Neuron (in vitro differentiated cells): Measurements from ENCODE around the gene WWP2.
"Not testable (repeated sequence)": the region's sequence is repeated elsewhere in the genome, so short reads cannot be mapped to it uniquely, and the experiment has no call there.

Experiments used
- H2AFZ ChIP-seq: one replicate; pipeline ENCODE4 v1.6.1; 2013; ENCODE audit warnings: low read depth, mild to moderate bottlenecking, inconsistent platforms, low read length, moderate library complexity
- H3K27me3 ChIP-seq: one replicate; pipeline ENCODE4 v1.6.1; 2013; ENCODE audit warnings: low read length; ENCODE audit not compliant: insufficient read depth
- H3K36me3 ChIP-seq: one replicate; pipeline ENCODE4 v1.6.1; 2013; ENCODE audit warnings: low read length; ENCODE audit not compliant: insufficient read depth
- H3K4me1 ChIP-seq: one replicate; pipeline ENCODE4 v1.6.1; 2013; ENCODE audit warnings: low read length; ENCODE audit not compliant: insufficient read depth
- H3K4me3 ChIP-seq: 2 replicates; pipeline ENCODE4 v1.5.1; 2013; ENCODE audit warnings: mild to moderate bottlenecking, low read length, moderate library complexity
- H3K9me3 ChIP-seq: one replicate; pipeline ENCODE4 v1.6.1; 2013; ENCODE audit warnings: low read length

WWP2 gene

GRCh38 chr16:69851491-69852240 is 89.5 kb downstream of the WWP2 start:
- no peaks in the 10 kb centered on the region for H3K4me1 ChIP-seq
- H2AFZ ChIP-seq, result no peak overlapping the region
- no peak overlapping the region for H3K4me3 ChIP-seq
- no peaks in the 10 kb centered on the region for H3K27me3 ChIP-seq
- peaks cover 2% of the 10 kb centered on the region for H3K36me3 ChIP-seq
- peaks cover 4% of the 10 kb centered on the region for H3K9me3 ChIP-seq

DNA sequence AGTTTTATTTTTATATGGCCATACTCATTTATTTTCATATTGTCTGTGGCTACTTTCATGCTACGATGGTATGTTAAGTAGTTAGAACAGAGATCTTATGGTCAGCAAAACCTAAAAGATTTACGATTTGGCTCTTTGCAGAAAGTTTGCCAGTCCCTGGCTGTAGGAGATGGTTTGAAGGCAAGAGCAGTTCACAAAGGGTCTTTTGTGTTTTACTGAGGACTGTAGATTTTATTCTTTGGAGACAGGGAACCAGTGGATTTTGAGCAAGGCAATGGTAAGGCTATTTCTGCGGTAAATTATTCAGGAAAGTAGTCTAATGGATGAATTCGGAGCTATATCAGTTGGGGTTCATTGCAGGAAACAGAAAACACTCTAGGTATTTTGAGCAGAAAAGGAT is 90.7 kb downstream of the WWP2 start:
- Histone ChIP-seq H3K27me3 (no peaks in the 10 kb centered on the region), H3K4me3 (no peak overlapping the region), H3K4me1 (no peaks in the 10 kb centered on the region), H3K36me3 (no peaks in the 10 kb centered on the region), H3K9me3 (peaks cover 4% of the 10 kb centered on the region), H2AFZ (no peak overlapping the region)

DNA sequence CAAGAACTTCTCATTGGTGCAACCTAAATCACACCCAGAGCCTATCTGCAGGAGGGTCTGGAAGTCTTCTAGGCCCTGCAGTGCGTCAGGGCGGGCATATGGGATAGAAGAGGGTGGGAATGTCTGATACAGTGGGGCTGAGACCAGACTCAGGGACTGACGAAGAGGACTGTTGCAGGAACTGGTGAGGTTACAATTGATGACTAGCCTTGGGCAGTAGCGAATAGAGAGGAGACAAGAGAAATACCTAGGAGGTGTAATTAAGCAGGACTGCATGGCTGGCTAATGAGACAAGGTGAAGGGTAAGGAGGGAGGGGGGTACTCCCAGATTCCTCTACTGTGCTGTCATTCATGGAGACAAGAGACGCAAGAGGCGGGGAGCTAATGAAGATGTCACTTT is 91.3 kb downstream of the WWP2 start:
- Histone ChIP-seq H3K36me3 (no peaks in the 10 kb centered on the region), H2AFZ (no peak overlapping the region), H3K9me3 (peaks cover 4% of the 10 kb centered on the region), H3K4me1 (no peaks in the 10 kb centered on the region), H3K27me3 (no peaks in the 10 kb centered on the region), H3K4me3 (no peak overlapping the region)

GRCh38 chr16:69854776-69855175 is 92.6 kb downstream of the WWP2 start:
- not testable (repeated sequence) for H3K9me3 ChIP-seq

GRCh38 chr16:69855592-69855991 is 93.5 kb downstream of the WWP2 start:
- Histone ChIP-seq H3K4me3 (no peak overlapping the region), H3K4me1 (no peaks in the 10 kb centered on the region), H3K9me3 (peaks cover 4% of the 10 kb centered on the region), H3K27me3 (no peaks in the 10 kb centered on the region), H3K36me3 (no peaks in the 10 kb centered on the region), H2AFZ (no peak overlapping the region)

More at GRCh38 chr16:69854776-69855175, 92.6 kb downstream of the WWP2 start:
- not testable (repeated sequence) for H3K36me3 ChIP-seq, H3K4me1 ChIP-seq, H3K27me3 ChIP-seq, H2AFZ ChIP-seq, H3K4me3 ChIP-seq

DNA sequence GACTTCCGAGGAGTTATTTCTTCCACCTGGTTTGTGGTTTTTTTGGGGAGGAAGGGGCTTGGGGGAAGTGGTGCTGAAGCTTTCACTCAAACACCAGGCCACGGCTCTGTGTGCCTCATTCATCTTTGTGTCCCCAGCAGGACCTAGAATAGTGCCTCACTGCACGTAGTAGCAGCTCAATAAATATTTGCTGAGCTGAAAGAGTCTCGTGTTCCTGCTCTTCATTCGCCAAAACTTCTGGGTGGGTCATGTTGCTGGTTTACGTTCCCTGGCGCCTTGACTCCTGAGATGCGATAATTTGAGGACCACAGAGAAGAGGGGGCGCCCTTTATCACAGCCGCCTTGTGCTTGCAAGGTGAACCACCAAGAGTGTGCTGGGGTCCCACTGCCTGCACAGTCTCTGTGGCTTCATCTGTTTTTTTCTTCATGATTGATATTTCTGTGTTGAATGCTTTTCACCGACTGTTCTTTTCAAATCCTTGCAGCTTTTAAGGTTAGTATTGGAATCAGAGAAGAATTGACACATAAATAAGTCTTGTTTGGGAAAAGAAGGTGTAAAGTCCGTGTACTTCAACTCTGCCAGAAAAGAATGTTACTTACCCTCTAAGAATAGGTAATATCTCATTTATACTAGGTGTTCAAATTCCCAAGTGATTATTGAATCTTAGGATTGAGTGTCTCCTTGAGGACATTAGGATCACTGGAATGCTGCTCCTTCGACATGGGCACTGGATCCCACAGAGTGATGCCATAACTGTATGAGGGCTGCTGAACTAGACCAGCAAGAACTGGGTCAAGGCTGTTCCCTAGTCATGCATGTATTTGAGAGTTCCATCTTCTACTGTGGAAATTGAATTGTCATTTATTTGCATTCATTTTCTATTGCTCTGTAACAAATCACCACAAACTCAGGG is 96.3 kb downstream of the WWP2 start:
- peaks cover 3% of the 10 kb centered on the region for H3K4me1 ChIP-seq
- H3K9me3 ChIP-seq, result peaks cover 4% of the 10 kb centered on the region
- H3K27me3 ChIP-seq, result no peaks in the 10 kb centered on the region
- H2AFZ ChIP-seq, result no peak overlapping the region
- no peak overlapping the region for H3K4me3 ChIP-seq
- no peaks in the 10 kb centered on the region for H3K36me3 ChIP-seq

DNA sequence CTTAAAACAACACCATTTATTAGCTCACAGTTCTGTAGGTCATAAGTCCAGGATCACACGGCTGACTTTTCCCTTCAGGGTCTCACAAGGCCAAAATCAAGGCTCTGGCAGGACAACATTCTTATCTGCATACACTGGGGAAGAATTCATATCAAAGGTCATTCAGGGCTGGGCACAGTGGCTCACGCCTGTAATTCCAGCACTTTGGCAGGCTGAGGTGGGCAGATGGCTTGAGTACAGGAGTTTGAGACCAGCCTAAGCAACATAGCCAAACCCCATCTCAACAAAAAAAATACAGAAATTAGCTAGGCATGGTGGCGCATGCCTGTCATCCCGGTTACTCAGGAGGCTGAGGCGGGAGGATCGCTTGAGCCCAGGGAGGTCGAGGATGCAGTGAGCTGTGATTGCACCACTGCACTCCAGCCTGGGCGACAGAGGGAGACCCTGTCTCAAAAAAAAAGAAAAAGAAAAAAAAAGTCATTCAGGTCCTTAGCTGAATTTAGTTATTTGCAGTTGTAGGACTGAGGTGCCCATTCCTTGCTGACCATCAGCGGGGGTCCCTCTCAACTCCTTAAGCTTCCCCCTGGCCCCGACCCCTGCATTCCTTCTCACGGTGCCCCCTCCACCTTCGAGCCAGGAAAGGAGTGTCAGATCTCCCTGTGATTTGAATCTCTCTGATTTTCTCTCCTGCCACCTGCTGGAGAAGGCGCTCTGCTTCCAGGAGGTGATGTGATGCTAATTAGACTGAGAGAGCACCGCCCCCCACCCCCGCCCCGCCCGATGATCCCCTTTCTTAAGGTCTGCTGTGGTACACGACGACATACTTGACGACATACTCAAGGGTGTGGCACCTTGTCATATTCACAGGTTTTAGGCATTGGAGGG is 97.2 kb downstream of the WWP2 start:
- no peak overlapping the region for H3K4me3 ChIP-seq
- H3K9me3 ChIP-seq, result no peaks in the 10 kb centered on the region
- no peaks in the 10 kb centered on the region for H3K36me3 ChIP-seq
- peaks cover 3% of the 10 kb centered on the region for H3K4me1 ChIP-seq
- H2AFZ ChIP-seq, result no peak overlapping the region
- H3K27me3 ChIP-seq, result no peaks in the 10 kb centered on the region

GRCh38 chr16:69860233-69861231 is 98.4 kb downstream of the WWP2 start:
- no peak overlapping the region for H2AFZ ChIP-seq
- H3K4me3 ChIP-seq, result no peak overlapping the region
- H3K27me3 ChIP-seq, result no peaks in the 10 kb centered on the region
- no peaks in the 10 kb centered on the region for H3K9me3 ChIP-seq
- H3K4me1 ChIP-seq, result peaks cover 3% of the 10 kb centered on the region
- H3K36me3 ChIP-seq, result no peaks in the 10 kb centered on the region

- Histone ChIP-seq H3K36me3 (no peaks in the 10 kb centered on the region), H2AFZ (no peak overlapping the region), H3K4me1 (peaks cover 3% of the 10 kb centered on the region), H3K9me3 (peaks cover 2% of the 10 kb centered on the region), H3K27me3 (no peaks in the 10 kb centered on the region), H3K4me3 (no peak overlapping the region)
Measured at GRCh38 chr16:69861292-69862030, 99.3 kb downstream of the WWP2 start.

- H3K9me3 ChIP-seq, result peaks cover 2% of the 10 kb centered on the region
- no peaks in the 10 kb centered on the region for H3K36me3 ChIP-seq
- H2AFZ ChIP-seq, result no peak overlapping the region
- no peak overlapping the region for H3K4me3 ChIP-seq
- H3K4me1 ChIP-seq, result peaks cover 3% of the 10 kb centered on the region
- H3K27me3 ChIP-seq, result no peaks in the 10 kb centered on the region
Measured at GRCh38 chr16:69863401-69864281, 101.5 kb downstream of the WWP2 start.

DNA sequence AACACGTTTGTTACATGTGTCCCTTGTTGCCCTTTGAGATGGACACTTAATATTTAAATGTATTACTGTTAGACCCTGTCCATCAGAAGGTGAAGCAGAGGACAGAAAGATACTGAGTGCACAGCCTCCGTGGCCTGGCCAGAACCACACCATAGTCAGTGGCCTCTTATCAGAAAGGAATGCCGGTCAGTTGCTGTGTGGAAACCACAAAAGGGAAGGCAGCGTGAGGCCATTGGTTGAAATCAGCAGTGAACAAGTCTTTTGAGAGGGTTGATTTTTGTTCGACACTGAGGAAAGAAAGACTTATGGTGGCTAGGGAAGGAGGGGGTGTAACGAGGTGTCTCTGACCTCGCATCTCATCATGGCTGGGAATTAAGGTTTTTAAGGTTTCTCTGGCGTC is 103.6 kb downstream of the WWP2 start:
- no peak overlapping the region for H3K4me3 ChIP-seq
- H2AFZ ChIP-seq, result no peak overlapping the region
- peaks cover 2% of the 10 kb centered on the region for H3K9me3 ChIP-seq
- H3K4me1 ChIP-seq, result peaks cover 3% of the 10 kb centered on the region
- H3K27me3 ChIP-seq, result no peaks in the 10 kb centered on the region
- H3K36me3 ChIP-seq, result no peaks in the 10 kb centered on the region
